ENCODE results near the gene FARP2.
"Not testable (repeated sequence)": the region's sequence is repeated elsewhere in the genome, so short reads cannot be mapped to it uniquely, and the experiment has no call there.

FARP2 gene

DNA sequence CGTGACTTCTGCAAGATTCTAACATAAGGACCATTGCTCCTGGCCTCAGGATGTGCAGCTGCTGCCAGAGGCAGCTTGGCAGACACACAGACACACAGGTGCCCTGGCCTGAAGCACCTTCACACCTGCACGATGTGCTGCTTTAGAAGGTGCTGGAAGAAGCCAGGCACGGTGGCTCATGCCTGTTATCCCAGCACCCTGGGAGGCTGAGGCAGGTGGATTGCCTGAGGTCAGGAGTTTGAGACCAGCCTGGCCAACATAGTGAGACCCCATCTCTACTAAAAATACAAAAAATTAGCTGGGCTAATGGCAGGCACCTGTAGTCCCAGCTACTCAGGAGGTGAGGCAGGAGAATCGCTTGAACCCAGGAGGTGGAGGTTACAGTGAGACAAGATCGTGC lies 57.4 kb downstream of the FARP2 start:
- not testable (repeated sequence) for H3K27ac ChIP-seq (ENCODE audit: low read depth, low read length, severe bottlenecking); H3K4me1 ChIP-seq (ENCODE audit: control insufficient read depth, insufficient read depth, low read length, poor library complexity, severe bottlenecking); H3K4me3 ChIP-seq (ENCODE audit: extremely low read depth, insufficient read depth, low read length, poor library complexity, severe bottlenecking); H3K9me3 ChIP-seq (ENCODE audit: control insufficient read depth, low read length)
- peaks cover 68% of the 10 kb centered on the region for H3K36me3 ChIP-seq (ENCODE audit: control insufficient read depth, insufficient read depth, low read length)
- 95 to 96% methylated on average over 4 of the region's 5 CpGs for WGBS, 2 experiments (ENCODE audit: insufficient coverage in 2 of 2)

DNA sequence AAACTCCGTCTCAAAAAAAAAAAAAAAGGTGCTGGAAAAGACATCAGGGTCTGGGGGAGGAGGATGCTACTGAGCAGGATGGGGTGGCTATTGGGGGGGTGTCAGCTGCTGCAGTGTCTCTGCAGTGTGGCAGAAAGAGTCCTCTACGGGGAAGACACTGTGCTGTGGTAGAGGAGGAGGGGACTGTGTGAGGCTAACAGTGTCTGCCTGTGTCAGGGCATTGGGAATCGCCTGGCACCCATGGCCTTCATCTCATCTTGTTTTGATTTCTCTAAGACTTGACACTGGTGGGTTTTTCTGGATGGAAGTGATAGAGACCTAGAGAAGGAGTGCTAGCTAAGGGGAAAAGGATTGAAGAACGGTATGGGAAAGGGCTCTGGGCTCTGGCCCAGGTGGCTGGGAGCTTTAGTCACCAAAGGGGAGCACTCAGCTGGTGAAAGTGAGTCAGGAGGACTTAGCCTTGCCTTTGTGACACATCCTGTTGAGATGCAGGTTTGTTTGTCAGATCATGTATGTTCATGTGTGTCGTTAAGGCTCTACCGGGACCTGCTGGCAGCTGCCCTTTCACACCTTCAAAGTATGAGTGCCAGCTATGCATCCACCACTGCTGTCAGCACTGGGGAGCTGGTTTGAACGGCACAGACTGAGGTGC lies 58.0 kb downstream of the FARP2 start:
- H3K27ac ChIP-seq (ENCODE audit: low read depth, low read length, severe bottlenecking): no peak overlapping the region
- H3K36me3 ChIP-seq (ENCODE audit: control insufficient read depth, insufficient read depth, low read length): peaks cover 69% of the 10 kb centered on the region
- no peaks in the 10 kb centered on the region for H3K9me3 ChIP-seq (ENCODE audit: control insufficient read depth, low read length)
- H3K4me3 ChIP-seq (ENCODE audit: extremely low read depth, insufficient read depth, low read length, poor library complexity, severe bottlenecking): no peak overlapping the region
- H3K4me1 ChIP-seq (ENCODE audit: control insufficient read depth, insufficient read depth, low read length, poor library complexity, severe bottlenecking): no peaks in the 10 kb centered on the region
- WGBS, 2 experiments (ENCODE audit: insufficient coverage in 2 of 2): 93 to 94% methylated on average over 3 to 6 of the region's 7 CpGs

DNA sequence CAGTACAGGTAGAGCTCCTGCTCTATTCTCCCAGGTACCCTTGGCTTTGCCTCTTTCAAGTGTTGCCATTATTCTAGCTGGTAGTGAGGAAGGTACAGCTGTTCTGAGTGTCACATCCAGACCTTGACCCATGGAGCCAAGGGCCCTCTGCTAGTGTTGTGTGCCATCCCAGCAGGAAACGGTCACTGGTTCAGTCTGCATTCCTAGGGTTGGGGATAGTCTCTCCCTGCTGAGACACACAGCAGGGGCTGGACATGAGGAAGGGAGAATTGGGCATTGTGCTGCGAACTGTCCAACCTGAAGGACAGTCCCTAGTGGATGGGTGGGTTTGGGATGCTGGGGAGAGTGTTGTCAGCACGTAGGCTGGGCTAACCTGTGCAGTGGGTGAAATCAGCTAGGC lies 59.1 kb downstream of the FARP2 start:
- H3K4me3 ChIP-seq (ENCODE audit: extremely low read depth, insufficient read depth, low read length, poor library complexity, severe bottlenecking): no peak overlapping the region
- H3K36me3 ChIP-seq (ENCODE audit: control insufficient read depth, insufficient read depth, low read length): peaks cover 77% of the 10 kb centered on the region
- no peaks in the 10 kb centered on the region for H3K4me1 ChIP-seq (ENCODE audit: control insufficient read depth, insufficient read depth, low read length, poor library complexity, severe bottlenecking)
- no peaks in the 10 kb centered on the region for H3K9me3 ChIP-seq (ENCODE audit: control insufficient read depth, low read length)
- WGBS, 2 experiments (ENCODE audit: insufficient coverage in 2 of 2): 88 to 93% methylated on average over 3 of the region's 3 CpGs
- H3K27ac ChIP-seq (ENCODE audit: low read depth, low read length, severe bottlenecking): no peak overlapping the region

- Histone ChIP-seq H3K9me3 (ENCODE audit: control insufficient read depth, low read length) (no peaks in the 10 kb centered on the region), H3K27ac (ENCODE audit: low read depth, low read length, severe bottlenecking) (no peak overlapping the region), H3K36me3 (ENCODE audit: control insufficient read depth, insufficient read depth, low read length) (peaks cover 81% of the 10 kb centered on the region), H3K4me3 (ENCODE audit: extremely low read depth, insufficient read depth, low read length, poor library complexity, severe bottlenecking) (no peak overlapping the region), H3K4me1 (ENCODE audit: control insufficient read depth, insufficient read depth, low read length, poor library complexity, severe bottlenecking) (no peaks in the 10 kb centered on the region)
- 94 to 95% methylated on average over 3 to 4 of the region's 6 CpGs for WGBS, 2 experiments (ENCODE audit: insufficient coverage in 2 of 2)
These were observed 61.5 kb downstream of the FARP2 start for GRCh38 chr2:241417626-241418025.

GRCh38 chr2:241421330-241421729 lies 65.2 kb downstream of the FARP2 start:
- no peak overlapping the region for H3K4me3 ChIP-seq (ENCODE audit: extremely low read depth, insufficient read depth, low read length, poor library complexity, severe bottlenecking)
- H3K36me3 ChIP-seq (ENCODE audit: control insufficient read depth, insufficient read depth, low read length): peaks cover 70% of the 10 kb centered on the region
- no peaks in the 10 kb centered on the region for H3K4me1 ChIP-seq (ENCODE audit: control insufficient read depth, insufficient read depth, low read length, poor library complexity, severe bottlenecking)
- H3K27ac ChIP-seq (ENCODE audit: low read depth, low read length, severe bottlenecking): no peak overlapping the region
- no peaks in the 10 kb centered on the region for H3K9me3 ChIP-seq (ENCODE audit: control insufficient read depth, low read length)
- WGBS, 2 experiments (ENCODE audit: insufficient coverage in 2 of 2): 88 to 96% methylated on average over 3 of the region's 3 CpGs

DNA sequence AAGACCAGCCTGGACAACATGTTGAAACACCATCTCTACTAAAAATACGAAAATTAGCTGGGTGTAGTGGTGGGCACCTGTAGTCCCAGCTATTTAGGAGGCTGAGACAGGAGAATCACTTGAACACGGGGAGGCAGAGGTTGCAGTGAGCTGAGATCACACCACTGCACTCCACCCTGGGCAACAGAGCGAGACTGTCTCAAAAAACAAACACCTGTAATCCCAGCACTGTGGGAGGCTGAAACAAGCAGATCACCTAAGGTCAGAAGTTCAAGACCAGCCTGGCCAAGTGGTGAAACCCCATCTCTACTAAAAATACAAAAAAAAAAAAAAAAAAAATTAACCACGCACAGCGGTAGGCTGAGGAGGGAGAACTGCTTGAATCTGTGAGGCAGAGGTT lies 65.9 kb downstream of the FARP2 start:
- not testable (repeated sequence) for H3K27ac ChIP-seq (ENCODE audit: low read depth, low read length, severe bottlenecking); H3K4me1 ChIP-seq (ENCODE audit: control insufficient read depth, insufficient read depth, low read length, poor library complexity, severe bottlenecking); H3K9me3 ChIP-seq (ENCODE audit: control insufficient read depth, low read length); H3K4me3 ChIP-seq (ENCODE audit: extremely low read depth, insufficient read depth, low read length, poor library complexity, severe bottlenecking)
- peaks cover 71% of the 10 kb centered on the region for H3K36me3 ChIP-seq (ENCODE audit: control insufficient read depth, insufficient read depth, low read length)
- WGBS, 2 experiments (ENCODE audit: insufficient coverage in 2 of 2): 66 to 100% methylated on average over 1 to 2 of the region's 5 CpGs

GRCh38 chr2:241422350-241422749 lies 66.3 kb downstream of the FARP2 start:
- H3K4me1 ChIP-seq (ENCODE audit: control insufficient read depth, insufficient read depth, low read length, poor library complexity, severe bottlenecking): no peaks in the 10 kb centered on the region
- 83 to 100% methylated on average over 1 of the region's 1 CpG for WGBS, 2 experiments (ENCODE audit: insufficient coverage in 2 of 2)
- H3K36me3 ChIP-seq (ENCODE audit: control insufficient read depth, insufficient read depth, low read length): peaks cover 74% of the 10 kb centered on the region
- no peak overlapping the region for H3K27ac ChIP-seq (ENCODE audit: low read depth, low read length, severe bottlenecking)
- no peak overlapping the region for H3K4me3 ChIP-seq (ENCODE audit: extremely low read depth, insufficient read depth, low read length, poor library complexity, severe bottlenecking)
- no peaks in the 10 kb centered on the region for H3K9me3 ChIP-seq (ENCODE audit: control insufficient read depth, low read length)

GRCh38 chr2:241423489-241423888 lies 67.4 kb downstream of the FARP2 start:
- not testable (repeated sequence) for H3K4me3 ChIP-seq (ENCODE audit: extremely low read depth, insufficient read depth, low read length, poor library complexity, severe bottlenecking); H3K9me3 ChIP-seq (ENCODE audit: control insufficient read depth, low read length); H3K27ac ChIP-seq (ENCODE audit: low read depth, low read length, severe bottlenecking); H3K4me1 ChIP-seq (ENCODE audit: control insufficient read depth, insufficient read depth, low read length, poor library complexity, severe bottlenecking)
- peaks cover 66% of the 10 kb centered on the region for H3K36me3 ChIP-seq (ENCODE audit: control insufficient read depth, insufficient read depth, low read length)
- 56% methylated on average over 1 of the region's 1 CpG; no CpG with 5 or more reads in 1 of the 2 experiments for WGBS, 2 experiments (ENCODE audit: insufficient coverage in 2 of 2)

DNA sequence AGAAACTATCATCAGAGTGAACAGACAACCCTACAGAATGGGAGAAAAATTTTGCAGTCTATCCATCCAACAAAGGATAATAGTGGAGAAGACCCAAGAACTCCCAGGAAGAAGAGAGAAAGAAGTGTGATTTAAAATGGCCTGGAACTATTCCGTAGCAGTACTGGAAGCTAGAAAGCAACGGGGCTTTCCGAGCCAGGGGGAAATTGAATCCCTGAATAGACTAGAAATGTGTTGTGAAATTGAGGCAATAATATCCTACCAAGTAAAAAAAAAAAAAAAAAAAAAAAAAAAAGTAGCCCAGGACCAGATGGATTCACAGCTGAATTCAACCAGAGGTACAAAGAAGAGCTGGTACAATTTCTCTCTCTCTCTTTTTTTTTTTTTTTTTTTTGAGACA lies 69.3 kb downstream of the FARP2 start:
- WGBS, 2 experiments (ENCODE audit: insufficient coverage in 2 of 2): 98% methylated on average over 3 of the region's 3 CpGs; no CpG with 5 or more reads in 1 of the 2 experiments
- Histone ChIP-seq H3K27ac (ENCODE audit: low read depth, low read length, severe bottlenecking) (no peak overlapping the region), H3K4me3 (ENCODE audit: extremely low read depth, insufficient read depth, low read length, poor library complexity, severe bottlenecking) (no peak overlapping the region), H3K36me3 (ENCODE audit: control insufficient read depth, insufficient read depth, low read length) (peaks cover 67% of the 10 kb centered on the region), H3K9me3 (ENCODE audit: control insufficient read depth, low read length) (no peaks in the 10 kb centered on the region), H3K4me1 (ENCODE audit: control insufficient read depth, insufficient read depth, low read length, poor library complexity, severe bottlenecking) (no peaks in the 10 kb centered on the region)

- Histone ChIP-seq H3K4me3 (ENCODE audit: extremely low read depth, insufficient read depth, low read length, poor library complexity, severe bottlenecking) (no peak overlapping the region), H3K4me1 (ENCODE audit: control insufficient read depth, insufficient read depth, low read length, poor library complexity, severe bottlenecking) (no peaks in the 10 kb centered on the region), H3K36me3 (ENCODE audit: control insufficient read depth, insufficient read depth, low read length) (peaks cover 72% of the 10 kb centered on the region), H3K9me3 (ENCODE audit: control insufficient read depth, low read length) (no peaks in the 10 kb centered on the region), H3K27ac (ENCODE audit: low read depth, low read length, severe bottlenecking) (no peak overlapping the region)
- 100% methylated on average over 1 to 2 of the region's 2 CpGs for WGBS, 2 experiments (ENCODE audit: insufficient coverage in 2 of 2)
These were observed 74.1 kb downstream of the FARP2 start for GRCh38 chr2:241430178-241430577.

GRCh38 chr2:241432824-241433448 lies 76.9 kb downstream of the FARP2 start:
- peaks cover 79% of the 10 kb centered on the region for H3K36me3 ChIP-seq (ENCODE audit: control insufficient read depth, insufficient read depth, low read length)
- H3K4me3 ChIP-seq (ENCODE audit: extremely low read depth, insufficient read depth, low read length, poor library complexity, severe bottlenecking): no peak overlapping the region
- no peak overlapping the region for H3K27ac ChIP-seq (ENCODE audit: low read depth, low read length, severe bottlenecking)
- no peaks in the 10 kb centered on the region for H3K9me3 ChIP-seq (ENCODE audit: control insufficient read depth, low read length)
- 90 to 93% methylated on average over 2 to 4 of the region's 6 CpGs for WGBS, 2 experiments (ENCODE audit: insufficient coverage in 2 of 2)
- no peaks in the 10 kb centered on the region for H3K4me1 ChIP-seq (ENCODE audit: control insufficient read depth, insufficient read depth, low read length, poor library complexity, severe bottlenecking)

Measured in mesodermal cell (in vitro differentiated cells).